Hepatocyte (in vitro differentiated cells): ENCODE results near the gene RHEBL1. TPM values are rescaled to one million over a fixed set of nuclear protein-coding genes. Genes with fewer than 3 reads are reported as not detected.

Experiments used
- DNase-seq: peaks from one replicate; pipeline ENCODE4 v3.0.0-alpha.2; 2016; ENCODE audit warnings: low spot score
- H2AFZ ChIP-seq: fragments of 200-600 bp; sonication (generic); 2 replicates; pipeline ENCODE4 v1.6.0; 2016; ENCODE audit warnings: antibody characterized with exemption, mild to moderate bottlenecking
- H3K27ac ChIP-seq: fragments of 200-600 bp; sonication (generic); 2 replicates; pipeline ENCODE4 v1.5.1; 2016; ENCODE audit warnings: mild to moderate bottlenecking
- H3K27me3 ChIP-seq: fragments of 200-600 bp; sonication (generic); 2 replicates; pipeline ENCODE4 v1.6.1; 2016
- H3K36me3 ChIP-seq: fragments of 200-600 bp; sonication (generic); replicated peaks from 2 replicates; pipeline ENCODE4 v1.5.1; 2016; ENCODE audit warnings: low read depth; ENCODE audit not compliant: insufficient read depth
- H3K4me1 ChIP-seq: fragments of 200-600 bp; sonication (generic); 2 replicates; pipeline ENCODE4 v1.5.1; 2016; ENCODE audit warnings: mild to moderate bottlenecking, moderate library complexity; ENCODE audit not compliant: insufficient read depth
- H3K4me2 ChIP-seq: fragments of 200-600 bp; sonication (generic); 2 replicates; pipeline ENCODE4 v1.6.0; 2016
- H3K4me3 ChIP-seq: fragments of 200-600 bp; sonication (generic); 2 replicates; pipeline ENCODE4 v1.5.1; 2016; ENCODE audit warnings: mild to moderate bottlenecking
- H3K79me2 ChIP-seq: fragments of 200-600 bp; sonication (generic); 2 replicates; pipeline ENCODE4 v1.6.0; 2017; ENCODE audit warnings: mild to moderate bottlenecking
- H3K9me2 ChIP-seq: fragments of 200-600 bp; sonication (generic); replicated peaks from 2 replicates; pipeline ENCODE4 v1.6.0; 2017; ENCODE audit warnings: mild to moderate bottlenecking; ENCODE audit not compliant: insufficient read depth
- H3K9me3 ChIP-seq: fragments of 200-600 bp; sonication (generic); 2 replicates; pipeline ENCODE4 v1.5.1; 2016; ENCODE audit warnings: low read depth, mild to moderate bottlenecking
- H4K20me1 ChIP-seq: fragments of 200-600 bp; sonication (generic); 2 replicates; pipeline ENCODE4 v1.6.0; 2016; ENCODE audit warnings: mild to moderate bottlenecking; ENCODE audit not compliant: insufficient read depth, poor library complexity, severe bottlenecking
- WGBS: methylation state at CpG from one replicate; pipeline ENCODE4 v1.1.6; 2016; ENCODE audit warnings: low lambda C conversion rate; ENCODE audit errors: missing lambda C conversion rate; 5-methylcytosine and 5-hydroxymethylcytosine counted together
- polyA plus RNA-seq: library from polyadenylated mRNA; unstranded; fragments of >200 nt; fragmentation: Nextera tagmentation; extraction: Ambion mirVana; gene quantifications from 2 replicates; pipeline ENCODE4 v1.2.1, GENCODE V29; 2016
- total RNA-seq: library from RNA; depleted of rRNA; stranded (reverse); fragments of >200 nt; gene quantifications from 2 replicates; pipeline ENCODE4 v1.2.3, GENCODE V29; 2014
- TF ChIP-seq, protein P1 (sequence below): fragments of 200-600 bp; sonication (generic); IDR thresholded peaks from 2 replicates; pipeline ENCODE4 v1.5.1; 2016; ENCODE audit warnings: antibody characterized with exemption, mild to moderate bottlenecking; ENCODE audit not compliant: poor library complexity

The RHEBL1 gene
- total and polyA plus RNA-seq, 2 experiments from 2014 or later = 0.30 TPM; not detected in 1

DNA sequence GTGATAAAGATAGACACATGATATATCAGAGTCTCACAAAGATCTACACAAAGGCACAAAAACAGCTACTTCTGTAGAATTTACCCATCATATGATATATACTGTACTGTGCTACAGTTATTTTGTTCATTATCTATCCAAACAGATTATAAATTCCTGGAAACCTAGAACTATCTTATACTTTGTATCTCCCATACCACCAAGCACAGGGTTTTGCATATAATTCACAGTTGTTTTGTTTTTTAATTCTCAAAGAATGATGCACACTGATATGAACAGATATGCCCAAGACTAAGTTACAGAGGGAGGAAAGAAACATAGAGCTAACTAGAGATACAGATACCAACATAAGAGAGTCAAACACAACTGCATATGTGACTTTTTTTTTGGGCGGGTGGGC lies 54.6 kb downstream of the RHEBL1 start:
- no peak for DNase-seq
- no peaks in the 10 kb centered on the region for H4K20me1 ChIP-seq
- no peak overlapping the region for H3K27ac ChIP-seq
- TF ChIP-seq, protein P1, sequence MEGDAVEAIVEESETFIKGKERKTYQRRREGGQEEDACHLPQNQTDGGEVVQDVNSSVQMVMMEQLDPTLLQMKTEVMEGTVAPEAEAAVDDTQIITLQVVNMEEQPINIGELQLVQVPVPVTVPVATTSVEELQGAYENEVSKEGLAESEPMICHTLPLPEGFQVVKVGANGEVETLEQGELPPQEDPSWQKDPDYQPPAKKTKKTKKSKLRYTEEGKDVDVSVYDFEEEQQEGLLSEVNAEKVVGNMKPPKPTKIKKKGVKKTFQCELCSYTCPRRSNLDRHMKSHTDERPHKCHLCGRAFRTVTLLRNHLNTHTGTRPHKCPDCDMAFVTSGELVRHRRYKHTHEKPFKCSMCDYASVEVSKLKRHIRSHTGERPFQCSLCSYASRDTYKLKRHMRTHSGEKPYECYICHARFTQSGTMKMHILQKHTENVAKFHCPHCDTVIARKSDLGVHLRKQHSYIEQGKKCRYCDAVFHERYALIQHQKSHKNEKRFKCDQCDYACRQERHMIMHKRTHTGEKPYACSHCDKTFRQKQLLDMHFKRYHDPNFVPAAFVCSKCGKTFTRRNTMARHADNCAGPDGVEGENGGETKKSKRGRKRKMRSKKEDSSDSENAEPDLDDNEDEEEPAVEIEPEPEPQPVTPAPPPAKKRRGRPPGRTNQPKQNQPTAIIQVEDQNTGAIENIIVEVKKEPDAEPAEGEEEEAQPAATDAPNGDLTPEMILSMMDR = no peak
- 88% methylated on average over 1 of the region's 1 CpG for WGBS
- H3K36me3 ChIP-seq = no peaks in the 10 kb centered on the region
- H3K4me1 ChIP-seq = peaks cover 16% of the 10 kb centered on the region
- no peak overlapping the region for H2AFZ ChIP-seq
- H3K4me3 ChIP-seq = no peak overlapping the region
- no peak overlapping the region for H3K4me2 ChIP-seq
- no peaks in the 10 kb centered on the region for H3K27me3 ChIP-seq
- peaks cover 20% of the 10 kb centered on the region for H3K79me2 ChIP-seq
- H3K9me3 ChIP-seq = no peaks in the 10 kb centered on the region
- no peaks in the 10 kb centered on the region for H3K9me2 ChIP-seq

Other genes with a start within 250 kb of the RHEBL1 start
- gene DDX23, start 217.8 kb downstream of the RHEBL1 start, total RNA-seq = 73.1 and 74.8 TPM in 2 replicates
- 41.7 and 46.5 TPM in 2 replicates for gene DDX23, start 217.8 kb downstream of the RHEBL1 start, polyA plus RNA-seq
- gene RND1, start 204.1 kb downstream of the RHEBL1 start, total RNA-seq = 25.8 and 39.1 TPM in 2 replicates
- 78.5 and 99.1 TPM in 2 replicates for gene RND1, start 204.1 kb downstream of the RHEBL1 start, polyA plus RNA-seq
- gene FKBP11, start 144.5 kb downstream of the RHEBL1 start, total RNA-seq = 30.4 and 37.8 TPM in 2 replicates
- 201 and 232 TPM in 2 replicates for gene FKBP11, start 144.5 kb downstream of the RHEBL1 start, polyA plus RNA-seq
- gene ARF3, start 112.5 kb downstream of the RHEBL1 start, total RNA-seq = 67.7 and 71.3 TPM in 2 replicates
- 57.6 and 61.6 TPM in 2 replicates for gene ARF3, start 112.5 kb downstream of the RHEBL1 start, polyA plus RNA-seq
- 0.30 TPM in 1 of 2 replicates, not detected in the other for gene WNT10B, start 98.2 kb downstream of the RHEBL1 start, total RNA-seq
- gene WNT10B, start 98.2 kb downstream of the RHEBL1 start, polyA plus RNA-seq = 0.77 and 1.1 TPM in 2 replicates
- gene WNT1, start 91.7 kb downstream of the RHEBL1 start, total RNA-seq = not detected in 2 replicates
- not detected in 2 replicates for gene WNT1, start 91.7 kb downstream of the RHEBL1 start, polyA plus RNA-seq
- 0.10 and 0.20 TPM in 2 replicates for gene DDN, start 70.6 kb downstream of the RHEBL1 start, total RNA-seq
- not detected in 2 replicates for gene DDN, start 70.6 kb downstream of the RHEBL1 start, polyA plus RNA-seq
- gene PRKAG1, start 51.2 kb downstream of the RHEBL1 start, total RNA-seq = 61.5 and 69.8 TPM in 2 replicates
- 39.9 and 46.0 TPM in 2 replicates for gene PRKAG1, start 51.2 kb downstream of the RHEBL1 start, polyA plus RNA-seq
- 18.2 and 37.3 TPM in 2 replicates for gene KMT2D, start 9.2 kb downstream of the RHEBL1 start, total RNA-seq
- 31.2 and 39.8 TPM in 2 replicates for gene KMT2D, start 9.2 kb downstream of the RHEBL1 start, polyA plus RNA-seq
- 0.28 TPM in 1 of 2 replicates, not detected in the other for gene DHH, start 24.8 kb upstream of the RHEBL1 start, total RNA-seq
- not detected in 2 replicates for gene DHH, start 24.8 kb upstream of the RHEBL1 start, polyA plus RNA-seq
- gene LMBR1L, start 40.9 kb upstream of the RHEBL1 start, total RNA-seq = 33.3 and 55.1 TPM in 2 replicates
- 74.1 and 79.8 TPM in 2 replicates for gene LMBR1L, start 40.9 kb upstream of the RHEBL1 start, polyA plus RNA-seq
- 652 and 722 TPM in 2 replicates for gene TUBA1B, start 61.4 kb upstream of the RHEBL1 start, total RNA-seq
- gene TUBA1B, start 61.4 kb upstream of the RHEBL1 start, polyA plus RNA-seq = 558 and 608 TPM in 2 replicates
- gene TUBA1A, start 119.1 kb upstream of the RHEBL1 start, total RNA-seq = 358 and 379 TPM in 2 replicates
- 333 and 338 TPM in 2 replicates for gene TUBA1A, start 119.1 kb upstream of the RHEBL1 start, polyA plus RNA-seq
- 422 and 528 TPM in 2 replicates for gene TUBA1C, start 195.1 kb upstream of the RHEBL1 start, total RNA-seq
- gene TUBA1C, start 195.1 kb upstream of the RHEBL1 start, polyA plus RNA-seq = 198 and 252 TPM in 2 replicates
- gene PRPH, start 225.2 kb upstream of the RHEBL1 start, total RNA-seq = 0.70 and 1.1 TPM in 2 replicates
- 1.3 and 1.7 TPM in 2 replicates for gene PRPH, start 225.2 kb upstream of the RHEBL1 start, polyA plus RNA-seq